ENCODE measurements around the gene CETN1.

The CETN1 gene

GRCh38 chr18:580154-580553, at the start of gene CETN1:
CETN1 (plus strand) TSS chr18:580380; CDS start chr18:580409, 29 bp downstream.
- no peak for DNase-seq (ENCODE audit: low read depth)
- TF ChIP-seq CTCF (IDR thresholded peaks at IDR 0.05; ENCODE audit: insufficient read depth, low read depth, low read length, missing control alignments), result no peak
- no peak within 1 kb of the TSS for H3K4me3 ChIP-seq (ENCODE audit: low read depth, low read length)

DNA sequence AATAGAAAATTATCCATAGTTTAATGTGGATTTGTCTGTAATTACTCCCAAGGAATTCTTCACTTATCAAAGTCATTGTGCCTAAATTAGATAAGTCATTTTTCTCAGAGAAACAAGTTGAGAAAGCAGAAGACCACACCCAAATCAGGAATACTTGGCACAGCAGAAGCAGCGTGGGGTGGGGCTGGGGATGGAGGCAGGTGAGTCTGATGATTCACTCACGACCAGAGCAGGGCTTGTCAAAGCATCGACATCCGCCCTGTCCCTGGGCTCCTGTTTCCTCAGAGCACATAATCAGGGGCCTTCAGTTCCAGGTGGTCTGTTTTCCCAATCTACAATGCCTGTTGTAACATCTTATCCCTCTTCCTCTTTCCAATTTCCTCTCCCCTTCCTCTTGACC, 48.2 kb upstream of the CETN1 start:
- DNase-seq (ENCODE audit: low read depth), result no peak
- H3K4me3 ChIP-seq (ENCODE audit: low read depth, low read length), result no peak overlapping the region
- TF ChIP-seq CTCF (IDR thresholded peaks at IDR 0.05; ENCODE audit: insufficient read depth, low read depth, low read length, missing control alignments), result no peak

DNA sequence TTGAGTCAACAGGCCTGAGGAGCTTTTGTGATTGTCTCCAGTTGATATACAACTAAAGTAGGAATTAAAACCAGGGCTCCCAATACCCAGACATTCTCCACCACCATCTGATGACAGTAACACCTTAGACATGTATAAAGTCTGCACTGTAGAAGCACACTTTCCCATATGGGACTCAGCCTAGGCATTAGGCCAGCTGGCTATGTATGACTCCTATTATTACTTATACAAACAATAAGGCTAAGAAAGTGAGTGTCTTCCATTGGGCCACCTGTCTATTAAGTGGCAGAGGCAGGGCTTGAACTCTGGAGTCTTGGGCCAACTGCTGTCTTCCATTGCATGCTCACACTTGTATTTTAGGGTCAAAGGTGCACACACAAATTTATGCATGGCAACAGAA, 47.5 kb upstream of the CETN1 start:
- H3K4me3 ChIP-seq (ENCODE audit: low read depth, low read length), result no peak overlapping the region
- DNase-seq (ENCODE audit: low read depth), result no peak
- TF ChIP-seq CTCF (IDR thresholded peaks at IDR 0.05; ENCODE audit: insufficient read depth, low read depth, low read length, missing control alignments), result no peak

DNA sequence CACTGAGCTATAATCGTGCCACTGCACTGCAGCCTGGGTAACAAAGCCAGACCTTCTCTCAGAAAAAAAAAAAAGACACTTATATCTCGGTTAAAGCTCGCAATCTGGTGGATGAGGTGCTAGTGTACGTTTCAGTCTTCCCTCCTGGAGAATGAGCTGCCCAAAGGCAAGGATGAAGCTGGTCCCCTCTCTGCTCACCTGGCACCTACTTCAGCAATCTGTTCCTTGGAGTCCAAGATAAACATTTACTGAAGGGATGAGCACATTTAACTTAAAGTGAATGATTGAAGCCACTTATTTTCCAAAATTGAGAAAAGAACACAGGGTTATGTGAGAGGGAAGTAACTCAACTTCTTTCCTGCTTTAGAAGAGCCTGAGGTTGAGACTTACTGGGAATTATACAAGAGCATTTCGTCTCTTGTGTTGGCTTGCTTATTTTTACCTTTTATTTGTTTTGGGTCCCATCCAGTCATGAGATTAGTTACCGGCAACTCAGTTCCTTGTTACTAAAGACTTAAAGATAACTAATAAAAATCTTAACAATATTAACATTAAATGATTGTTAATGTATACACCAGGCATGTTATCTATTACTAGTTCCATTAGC, 46.1 kb upstream of the CETN1 start:
- H3K4me3 ChIP-seq (ENCODE audit: low read depth, low read length), result no peak overlapping the region
- no peak for TF ChIP-seq CTCF (IDR thresholded peaks at IDR 0.05; ENCODE audit: insufficient read depth, low read depth, low read length, missing control alignments)
- DNase-seq (ENCODE audit: low read depth), result no peak

- no peak for TF ChIP-seq CTCF (IDR thresholded peaks at IDR 0.05; ENCODE audit: insufficient read depth, low read depth, low read length, missing control alignments)
- no peak for DNase-seq (ENCODE audit: low read depth)
- H3K4me3 ChIP-seq (ENCODE audit: low read depth, low read length), result no peak overlapping the region
Measured at GRCh38 chr18:543447-544078, 36.6 kb upstream of the CETN1 start.

DNA sequence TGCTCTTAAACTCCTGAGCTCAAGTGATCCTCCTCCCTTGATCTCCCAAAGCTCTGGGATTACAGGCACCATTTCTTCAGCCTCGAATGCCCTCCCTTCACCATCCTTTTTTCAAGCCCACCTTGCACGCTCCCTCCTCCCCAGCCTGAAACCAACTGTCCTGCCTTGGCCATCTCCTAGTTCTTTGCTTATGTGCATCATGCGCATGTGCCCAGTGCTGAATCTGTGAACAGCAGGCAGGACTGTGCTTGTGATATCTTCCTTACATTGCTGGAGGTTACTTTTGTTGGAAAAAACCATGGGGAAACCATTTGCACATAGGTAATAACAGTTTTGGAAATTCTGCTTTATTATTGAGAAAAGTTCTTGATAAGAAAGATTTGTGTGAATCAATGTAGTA, 30.2 kb upstream of the CETN1 start:
- no peak for DNase-seq (ENCODE audit: low read depth)
- TF ChIP-seq CTCF (IDR thresholded peaks at IDR 0.05; ENCODE audit: insufficient read depth, low read depth, low read length, missing control alignments), result no peak
- H3K4me3 ChIP-seq (ENCODE audit: low read depth, low read length), result no peak overlapping the region
